ENCODE data around the gene TP53I11.

The TP53I11 gene

DNA sequence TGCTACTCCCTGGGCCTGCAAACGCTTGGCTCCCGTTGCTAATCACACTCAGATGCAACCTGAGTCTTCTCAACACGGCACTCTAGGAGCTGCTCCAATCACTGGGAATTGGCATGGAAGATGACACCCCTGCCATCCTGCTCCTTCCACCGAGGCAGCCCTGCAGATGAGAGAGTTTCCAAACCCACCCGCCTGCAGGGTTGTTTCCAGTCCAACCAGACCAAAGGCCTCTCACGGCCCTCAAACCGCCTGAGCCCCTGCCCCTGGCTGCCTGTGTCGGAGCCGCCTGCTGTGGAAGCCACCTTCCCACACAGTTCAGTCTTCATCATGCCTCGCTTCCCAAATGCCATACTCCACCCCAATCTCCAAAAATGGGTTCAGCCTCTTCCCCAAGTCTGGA lies 36.8 kb upstream of the TP53I11 start:
- no peaks in the 10 kb centered on the region for H3K36me3 ChIP-seq (ENCODE audit: control insufficient read depth in 1 of 2, insufficient read depth in 2 of 2, low read depth in 1 of 2, low read length in 2 of 2)
- H3K4me2 ChIP-seq (ENCODE audit: low read length, poor library complexity, severe bottlenecking) = no peak overlapping the region
- H3K18ac ChIP-seq (ENCODE audit: low read depth in 1 of 2, low read length in 2 of 2) = no peak overlapping the region
- no peak overlapping the region for H3K27ac ChIP-seq (ENCODE audit: low read length, poor library complexity, severe bottlenecking)
- no peaks in the 10 kb centered on the region for H3K79me1 ChIP-seq (replicated peaks; ENCODE audit: low read length, poor library complexity, severe bottlenecking)
- no peaks in the 10 kb centered on the region for H3K4me1 ChIP-seq (ENCODE audit: control insufficient read depth, insufficient read depth, low read depth, low read length)
- H2BK120ac ChIP-seq (ENCODE audit: low read depth, low read length) = no peak overlapping the region
- no peak overlapping the region for H3K23ac ChIP-seq (ENCODE audit: low read length in 2 of 2)
- no peak overlapping the region for H3K4ac ChIP-seq (ENCODE audit: low read depth in 1 of 2, low read length in 2 of 2)
- peaks cover 44 to 65% of the 10 kb centered on the region in 2 experiments for H3K27me3 ChIP-seq (ENCODE audit: control insufficient read depth in 1 of 2, insufficient read depth in 1 of 2, low read length in 2 of 2)
- H2AFZ ChIP-seq (ENCODE audit: low read depth, low read length) = no peak overlapping the region
- H3K9me3 ChIP-seq (ENCODE audit: control insufficient read depth, low read length) = no peaks in the 10 kb centered on the region
- no peak overlapping the region for H4K8ac ChIP-seq (ENCODE audit: low read length)
- WGBS = 79% methylated on average over 10 of the region's 10 CpGs
- H2AK5ac ChIP-seq (ENCODE audit: low read length, severe bottlenecking) = no peak overlapping the region
- H3K14ac ChIP-seq (ENCODE audit: low read length in 2 of 2) = no peak overlapping the region
- no peak overlapping the region for H2BK12ac ChIP-seq (ENCODE audit: low read length in 2 of 2)
- H2BK5ac ChIP-seq (ENCODE audit: low read depth, low read length, poor library complexity, severe bottlenecking) = no peak overlapping the region
- no peak overlapping the region for H2BK15ac ChIP-seq (ENCODE audit: low read depth, poor library complexity, severe bottlenecking)
- no peak overlapping the region for H3K4me3 ChIP-seq (ENCODE audit: insufficient read depth in 1 of 2, low read depth in 1 of 2, low read length in 2 of 2)
- H3K9ac ChIP-seq (ENCODE audit: low read length) = no peak overlapping the region
- no peak for DNase-seq
- no peak overlapping the region for H4K91ac ChIP-seq (ENCODE audit: low read length)

GRCh38 chr11:44986315-44986714 lies 35.6 kb upstream of the TP53I11 start:
- Histone ChIP-seq H3K27ac (ENCODE audit: low read length, poor library complexity, severe bottlenecking) (no peak overlapping the region), H2AK5ac (ENCODE audit: low read length, severe bottlenecking) (no peak overlapping the region), H3K4me1 (ENCODE audit: control insufficient read depth, insufficient read depth, low read depth, low read length) (no peaks in the 10 kb centered on the region), H2BK15ac (ENCODE audit: low read depth, poor library complexity, severe bottlenecking) (no peak overlapping the region), H2AFZ (ENCODE audit: low read depth, low read length) (no peak overlapping the region), H2BK5ac (ENCODE audit: low read depth, low read length, poor library complexity, severe bottlenecking) (no peak overlapping the region), H3K9ac (ENCODE audit: low read length) (no peak overlapping the region), H3K18ac (ENCODE audit: low read depth in 1 of 2, low read length in 2 of 2) (no peak overlapping the region), H2BK12ac (ENCODE audit: low read length in 2 of 2) (no peak overlapping the region), H4K8ac (ENCODE audit: low read length) (no peak overlapping the region), H2BK120ac (ENCODE audit: low read depth, low read length) (no peak overlapping the region), H3K4ac (ENCODE audit: low read depth in 1 of 2, low read length in 2 of 2) (no peak overlapping the region), H3K27me3 (ENCODE audit: control insufficient read depth in 1 of 2, insufficient read depth in 1 of 2, low read length in 2 of 2) (peaks cover 52 to 61% of the 10 kb centered on the region in 2 experiments), H3K79me1 (replicated peaks; ENCODE audit: low read length, poor library complexity, severe bottlenecking) (no peaks in the 10 kb centered on the region), H3K4me2 (ENCODE audit: low read length, poor library complexity, severe bottlenecking) (no peak overlapping the region), H3K14ac (ENCODE audit: low read length in 2 of 2) (no peak overlapping the region), H3K23ac (ENCODE audit: low read length in 2 of 2) (no peak overlapping the region), H3K4me3 (ENCODE audit: insufficient read depth in 1 of 2, low read depth in 1 of 2, low read length in 2 of 2) (no peak overlapping the region), H3K9me3 (ENCODE audit: control insufficient read depth, low read length) (no peaks in the 10 kb centered on the region), H4K91ac (ENCODE audit: low read length) (no peak overlapping the region), H3K36me3 (ENCODE audit: control insufficient read depth in 1 of 2, insufficient read depth in 2 of 2, low read depth in 1 of 2, low read length in 2 of 2) (no peaks in the 10 kb centered on the region)
- WGBS = 79% methylated on average over 3 of the region's 3 CpGs
- no peak for DNase-seq

- no peak overlapping the region for H3K14ac ChIP-seq (ENCODE audit: low read length in 2 of 2)
- no peak overlapping the region for H2BK120ac ChIP-seq (ENCODE audit: low read depth, low read length)
- no peak overlapping the region for H2BK5ac ChIP-seq (ENCODE audit: low read depth, low read length, poor library complexity, severe bottlenecking)
- H3K4ac ChIP-seq (ENCODE audit: low read depth in 1 of 2, low read length in 2 of 2) = no peak overlapping the region
- no peak overlapping the region for H4K8ac ChIP-seq (ENCODE audit: low read length)
- no peak overlapping the region for H3K9ac ChIP-seq (ENCODE audit: low read length)
- no peak for DNase-seq
- no peak overlapping the region for H2AFZ ChIP-seq (ENCODE audit: low read depth, low read length)
- H3K4me1 ChIP-seq (ENCODE audit: control insufficient read depth, insufficient read depth, low read depth, low read length) = no peaks in the 10 kb centered on the region
- H2BK12ac ChIP-seq (ENCODE audit: low read length in 2 of 2) = peak overlapping the region in 1 of 2 experiments; percentile 21
- H3K18ac ChIP-seq (ENCODE audit: low read depth in 1 of 2, low read length in 2 of 2) = no peak overlapping the region
- no peak overlapping the region for H2BK15ac ChIP-seq (ENCODE audit: low read depth, poor library complexity, severe bottlenecking)
- H3K9me3 ChIP-seq (ENCODE audit: control insufficient read depth, low read length) = no peaks in the 10 kb centered on the region
- H3K79me1 ChIP-seq (replicated peaks; ENCODE audit: low read length, poor library complexity, severe bottlenecking) = no peaks in the 10 kb centered on the region
- no peak overlapping the region for H3K4me2 ChIP-seq (ENCODE audit: low read length, poor library complexity, severe bottlenecking)
- no peak overlapping the region for H3K4me3 ChIP-seq (ENCODE audit: insufficient read depth in 1 of 2, low read depth in 1 of 2, low read length in 2 of 2)
- no peaks in the 10 kb centered on the region for H3K36me3 ChIP-seq (ENCODE audit: control insufficient read depth in 1 of 2, insufficient read depth in 2 of 2, low read depth in 1 of 2, low read length in 2 of 2)
- H2AK5ac ChIP-seq (ENCODE audit: low read length, severe bottlenecking) = no peak overlapping the region
- H3K27me3 ChIP-seq (ENCODE audit: control insufficient read depth in 1 of 2, insufficient read depth in 1 of 2, low read length in 2 of 2) = peaks cover 57 to 64% of the 10 kb centered on the region in 2 experiments
- H4K91ac ChIP-seq (ENCODE audit: low read length) = no peak overlapping the region
- H3K27ac ChIP-seq (ENCODE audit: low read length, poor library complexity, severe bottlenecking) = no peak overlapping the region
- H3K23ac ChIP-seq (ENCODE audit: low read length in 2 of 2) = no peak overlapping the region
- WGBS = 88% methylated on average over 6 of the region's 6 CpGs
Observed at GRCh38 chr11:44985721-44986120, 35.0 kb upstream of the TP53I11 start.

DNA sequence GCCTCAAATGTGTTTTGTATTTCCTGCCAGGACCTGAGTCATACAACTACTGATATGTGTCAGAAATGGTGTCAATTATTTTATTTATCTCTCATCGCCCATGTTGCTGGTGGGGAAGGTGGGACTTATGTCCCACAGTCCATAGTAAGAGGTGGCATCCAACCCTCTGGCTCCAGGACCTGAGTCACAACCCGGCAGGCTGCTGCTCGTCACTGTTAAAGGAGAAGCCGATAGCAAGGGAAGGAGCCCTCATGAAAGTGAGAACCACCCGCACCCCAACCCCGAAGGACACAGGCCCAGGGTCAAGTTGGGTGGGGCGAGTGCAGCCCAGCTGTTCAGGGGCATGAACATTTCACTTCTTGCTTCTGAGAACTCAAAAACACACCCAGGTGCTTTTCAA lies 33.1 kb upstream of the TP53I11 start:
- Histone ChIP-seq H3K9me3 (ENCODE audit: control insufficient read depth, low read length) (no peaks in the 10 kb centered on the region), H3K9ac (ENCODE audit: low read length) (no peak overlapping the region), H3K4me1 (ENCODE audit: control insufficient read depth, insufficient read depth, low read depth, low read length) (peaks cover 5% of the 10 kb centered on the region), H3K27ac (ENCODE audit: low read length, poor library complexity, severe bottlenecking) (no peak overlapping the region), H2BK12ac (ENCODE audit: low read length in 2 of 2) (no peak overlapping the region), H2AFZ (ENCODE audit: low read depth, low read length) (no peak overlapping the region), H3K4me2 (ENCODE audit: low read length, poor library complexity, severe bottlenecking) (no peak overlapping the region), H4K8ac (ENCODE audit: low read length) (no peak overlapping the region), H3K4ac (ENCODE audit: low read depth in 1 of 2, low read length in 2 of 2) (no peak overlapping the region), H2AK5ac (ENCODE audit: low read length, severe bottlenecking) (no peak overlapping the region), H2BK5ac (ENCODE audit: low read depth, low read length, poor library complexity, severe bottlenecking) (no peak overlapping the region), H3K18ac (ENCODE audit: low read depth in 1 of 2, low read length in 2 of 2) (no peak overlapping the region), H3K14ac (ENCODE audit: low read length in 2 of 2) (no peak overlapping the region), H2BK120ac (ENCODE audit: low read depth, low read length) (no peak overlapping the region), H3K4me3 (ENCODE audit: insufficient read depth in 1 of 2, low read depth in 1 of 2, low read length in 2 of 2) (no peak overlapping the region), H4K91ac (ENCODE audit: low read length) (no peak overlapping the region), H3K36me3 (ENCODE audit: control insufficient read depth in 1 of 2, insufficient read depth in 2 of 2, low read depth in 1 of 2, low read length in 2 of 2) (no peaks in the 10 kb centered on the region), H3K27me3 (ENCODE audit: control insufficient read depth in 1 of 2, insufficient read depth in 1 of 2, low read length in 2 of 2) (peaks cover 49 to 64% of the 10 kb centered on the region in 2 experiments), H2BK15ac (ENCODE audit: low read depth, poor library complexity, severe bottlenecking) (no peak overlapping the region), H3K79me1 (replicated peaks; ENCODE audit: low read length, poor library complexity, severe bottlenecking) (no peaks in the 10 kb centered on the region), H3K23ac (ENCODE audit: low read length in 2 of 2) (no peak overlapping the region)
- WGBS = 90% methylated on average over 7 of the region's 7 CpGs
- DNase-seq = no peak
